Measurements from ENCODE around the gene SIRT7.

SIRT7 gene

DNA sequence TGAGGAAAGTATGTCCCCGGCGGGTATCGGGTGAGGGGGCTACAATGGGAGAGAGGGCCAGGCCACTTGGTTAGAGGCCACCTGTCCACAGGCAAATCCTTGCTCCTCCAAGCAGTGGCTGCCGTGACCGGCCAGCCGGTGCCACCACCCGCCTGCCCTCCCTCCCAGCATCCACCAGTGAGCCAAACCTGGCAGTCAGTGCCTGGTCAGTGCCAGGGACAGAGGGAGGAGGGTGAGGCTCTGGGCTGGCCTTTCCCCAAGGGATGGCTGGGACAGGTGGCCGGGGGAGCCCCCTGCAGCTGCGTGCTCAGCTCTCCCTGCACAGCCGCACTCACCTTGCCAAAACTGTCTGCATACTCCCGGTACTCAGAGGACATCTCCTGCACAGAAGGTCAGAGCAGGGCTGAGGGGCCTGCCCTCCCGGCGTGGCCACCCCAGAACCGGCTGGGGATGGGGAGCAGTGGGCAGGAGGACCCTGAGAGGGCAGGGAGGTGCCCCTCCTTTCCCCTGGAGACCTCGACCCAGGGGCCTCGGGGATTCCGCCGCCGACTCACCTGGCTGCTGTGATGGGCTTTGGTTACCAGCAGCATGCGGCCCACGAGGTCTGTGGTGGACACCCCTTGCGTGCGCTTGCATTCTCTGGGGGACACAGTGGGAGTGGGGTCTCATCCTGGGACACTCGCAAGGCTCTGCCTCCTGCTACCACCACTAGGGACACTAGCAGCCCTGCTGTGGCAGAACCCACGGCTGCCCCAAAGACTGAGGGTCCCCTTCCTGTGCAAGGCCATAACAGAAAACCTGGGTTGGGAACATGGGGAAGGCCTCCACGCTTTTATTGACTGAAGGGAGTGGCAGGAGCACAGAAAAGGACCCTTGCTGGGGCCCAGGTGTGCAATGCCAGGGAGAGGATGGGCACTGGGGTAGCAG is 10.5 kb downstream of the SIRT7 start:
- TF ChIP-seq, protein P1, sequence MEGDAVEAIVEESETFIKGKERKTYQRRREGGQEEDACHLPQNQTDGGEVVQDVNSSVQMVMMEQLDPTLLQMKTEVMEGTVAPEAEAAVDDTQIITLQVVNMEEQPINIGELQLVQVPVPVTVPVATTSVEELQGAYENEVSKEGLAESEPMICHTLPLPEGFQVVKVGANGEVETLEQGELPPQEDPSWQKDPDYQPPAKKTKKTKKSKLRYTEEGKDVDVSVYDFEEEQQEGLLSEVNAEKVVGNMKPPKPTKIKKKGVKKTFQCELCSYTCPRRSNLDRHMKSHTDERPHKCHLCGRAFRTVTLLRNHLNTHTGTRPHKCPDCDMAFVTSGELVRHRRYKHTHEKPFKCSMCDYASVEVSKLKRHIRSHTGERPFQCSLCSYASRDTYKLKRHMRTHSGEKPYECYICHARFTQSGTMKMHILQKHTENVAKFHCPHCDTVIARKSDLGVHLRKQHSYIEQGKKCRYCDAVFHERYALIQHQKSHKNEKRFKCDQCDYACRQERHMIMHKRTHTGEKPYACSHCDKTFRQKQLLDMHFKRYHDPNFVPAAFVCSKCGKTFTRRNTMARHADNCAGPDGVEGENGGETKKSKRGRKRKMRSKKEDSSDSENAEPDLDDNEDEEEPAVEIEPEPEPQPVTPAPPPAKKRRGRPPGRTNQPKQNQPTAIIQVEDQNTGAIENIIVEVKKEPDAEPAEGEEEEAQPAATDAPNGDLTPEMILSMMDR (IDR thresholded peaks at IDR 0.05; ENCODE audit: low read depth, low read length) = no peak; the same call in 1 of the 2 replicates
- DNase-seq (ENCODE audit: extremely low read depth, low read depth) = no peak

DNA sequence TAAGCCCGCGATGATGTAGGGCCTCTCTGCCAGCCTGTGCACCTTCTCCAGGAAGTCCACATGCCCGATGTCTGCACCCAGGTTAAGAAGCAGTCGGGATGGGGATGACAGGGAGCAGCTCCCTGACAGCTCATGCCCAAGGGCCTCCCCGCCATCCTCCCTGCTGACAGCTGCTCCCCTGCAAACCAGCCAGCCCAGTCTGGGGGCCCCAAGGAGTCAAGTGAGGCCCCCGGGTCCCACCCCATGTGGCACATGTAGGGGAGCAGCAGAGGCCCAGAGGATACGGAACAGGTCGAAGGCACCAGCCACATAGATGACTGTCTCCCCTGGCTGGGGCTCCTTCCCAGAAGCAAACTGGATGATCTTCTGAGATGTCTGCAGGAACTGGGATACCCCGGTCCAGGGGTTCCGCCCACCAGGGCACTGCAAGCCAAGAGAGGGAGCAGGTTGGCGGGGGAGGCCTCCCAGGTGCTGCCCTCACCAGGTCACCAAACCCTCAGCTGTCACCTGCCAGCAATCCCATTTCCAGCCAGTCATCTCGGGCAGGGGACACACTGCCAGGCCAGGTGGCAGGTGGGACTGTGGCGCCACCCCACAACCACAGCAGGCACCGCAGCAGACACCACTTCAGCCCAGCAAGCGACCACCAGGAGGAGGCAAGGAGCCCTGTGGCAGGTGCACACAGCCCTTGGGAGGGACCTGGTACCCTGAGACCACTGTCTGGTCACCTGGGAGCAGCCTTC is 11.3 kb downstream of the SIRT7 start:
- no peak for DNase-seq (ENCODE audit: extremely low read depth, low read depth)
- TF ChIP-seq, protein P1 (IDR thresholded peaks at IDR 0.05; ENCODE audit: low read depth, low read length) = no peak

DNA sequence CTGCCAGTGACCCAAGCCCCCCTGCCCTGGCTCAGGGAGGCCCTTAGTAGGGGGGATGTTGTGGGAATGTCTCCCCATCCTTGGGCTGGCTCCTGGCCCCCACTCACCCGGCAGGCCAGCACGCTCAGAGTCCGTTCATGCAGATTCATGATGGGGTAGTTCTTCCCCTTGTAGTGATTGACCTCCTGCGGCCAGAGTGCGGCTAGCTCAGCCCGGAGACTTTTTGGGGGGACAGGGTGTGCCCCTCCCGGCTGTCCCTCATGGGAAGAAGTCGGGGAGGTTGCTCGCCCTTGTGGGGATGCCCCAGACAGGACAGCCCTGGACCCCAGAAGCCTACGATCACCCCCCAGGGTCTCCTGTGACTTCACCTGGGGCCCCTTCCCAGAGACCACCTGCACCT is 12.0 kb downstream of the SIRT7 start:
- no peak for DNase-seq (ENCODE audit: extremely low read depth, low read depth)
- TF ChIP-seq, protein P1 (IDR thresholded peaks at IDR 0.05; ENCODE audit: low read depth, low read length) = no peak

DNA sequence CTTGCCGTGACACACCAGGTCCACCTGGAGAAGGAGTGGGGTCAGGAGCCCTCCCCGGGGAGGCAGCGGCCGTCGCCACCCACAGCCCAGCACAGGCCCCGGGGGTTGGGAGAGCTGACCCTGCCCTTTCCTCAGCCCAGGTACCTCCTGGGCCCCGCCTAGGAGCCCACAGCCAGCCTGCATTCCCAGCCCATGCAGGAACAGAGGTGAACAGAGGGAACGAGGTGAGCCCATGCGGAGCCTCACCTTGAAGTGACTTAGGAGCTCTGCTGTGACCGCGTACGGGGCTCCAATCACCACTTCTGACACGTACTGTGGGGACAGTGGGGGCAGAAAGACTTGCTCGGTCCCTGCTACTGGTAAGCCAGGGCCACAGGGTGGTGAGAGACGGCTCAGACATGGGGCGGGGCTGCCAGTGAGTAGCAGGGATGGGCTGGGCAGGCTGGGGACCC is 12.5 kb downstream of the SIRT7 start:
- TF ChIP-seq, protein P1 (IDR thresholded peaks at IDR 0.05; ENCODE audit: low read depth, low read length) = no peak
- no peak for DNase-seq (ENCODE audit: extremely low read depth, low read depth)

DNA sequence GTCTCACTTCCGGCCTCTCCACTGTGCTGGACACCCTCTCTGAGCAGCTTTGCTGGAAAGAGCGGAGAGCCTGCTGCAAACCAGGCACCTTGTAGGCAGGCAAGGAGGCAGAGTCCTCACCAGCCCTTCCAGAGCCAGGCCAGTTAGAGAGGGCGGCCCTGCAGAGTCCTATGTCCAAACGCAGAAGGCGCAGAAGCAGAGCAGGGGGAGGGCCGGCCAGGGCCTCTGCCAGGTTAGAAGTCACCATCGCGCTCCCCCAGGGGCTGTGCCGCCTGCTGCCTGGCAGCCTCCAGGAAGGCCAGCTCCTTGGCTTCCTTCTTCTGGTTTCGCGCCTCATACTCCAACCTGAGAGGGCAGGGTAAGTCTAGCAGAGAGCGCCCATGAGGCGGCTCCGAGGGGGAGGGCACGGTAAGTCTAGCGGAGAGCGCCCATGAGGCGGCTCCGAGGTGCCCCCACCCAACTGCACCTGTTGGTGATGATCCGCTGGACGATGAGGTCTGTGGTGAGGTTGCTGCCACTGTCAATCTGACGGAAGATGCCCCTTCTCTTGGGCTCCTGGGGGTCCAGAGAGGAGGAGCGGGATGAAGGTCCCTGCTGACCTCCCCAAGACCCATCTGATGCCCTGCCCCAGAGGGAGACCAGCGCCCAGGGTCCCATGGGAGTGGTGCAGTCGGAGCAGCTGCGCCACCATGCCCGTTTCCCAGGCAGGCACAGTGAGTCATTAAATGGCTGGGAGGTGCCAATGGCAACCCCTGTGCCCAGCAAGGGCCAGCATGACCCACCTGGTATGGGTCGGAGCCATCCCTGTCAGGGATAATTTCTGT is 13.2 kb downstream of the SIRT7 start:
- no peak for DNase-seq (ENCODE audit: extremely low read depth, low read depth)
- TF ChIP-seq, protein P1 (IDR thresholded peaks at IDR 0.05; ENCODE audit: low read depth, low read length) = no peak

DNA sequence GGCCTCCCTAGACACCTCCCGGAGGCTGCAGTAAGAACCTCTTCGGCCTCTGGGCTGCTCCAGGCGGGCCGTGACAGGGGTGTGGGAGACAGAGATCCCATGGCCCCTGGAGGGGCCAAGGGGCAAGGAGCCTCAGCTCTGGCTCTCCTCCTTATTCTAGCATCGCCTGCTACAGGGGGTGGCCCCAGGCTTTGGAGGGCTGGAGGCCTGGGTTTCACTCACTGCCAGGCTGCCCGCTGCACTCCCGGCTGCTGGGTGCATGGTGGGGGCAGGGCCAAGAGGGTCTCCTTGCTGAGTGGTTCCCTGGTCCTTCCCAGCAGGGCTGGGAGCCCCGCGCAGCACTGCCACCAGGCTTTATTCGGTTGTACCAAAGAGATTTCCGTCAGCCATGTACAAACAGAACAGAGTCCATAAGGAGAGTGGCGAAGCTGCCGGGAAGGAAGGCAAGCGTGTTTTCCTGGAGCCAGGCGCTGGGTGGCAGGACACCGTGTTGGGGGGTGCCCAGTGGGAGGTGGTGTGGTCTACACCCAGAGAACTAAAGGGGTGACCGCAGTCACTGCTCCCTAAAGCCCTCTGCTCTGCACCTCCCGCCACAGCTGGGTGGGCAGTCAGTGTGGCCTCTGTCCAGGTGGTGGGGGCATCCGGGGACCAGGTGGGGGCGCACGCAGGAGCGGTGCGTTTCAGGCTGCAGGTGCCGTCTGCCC is 13.9 kb downstream of the SIRT7 start:
- TF ChIP-seq, protein P1 (IDR thresholded peaks at IDR 0.05; ENCODE audit: low read depth, low read length) = no peak
- no peak for DNase-seq (ENCODE audit: extremely low read depth, low read depth)

Measured in AG09319 (cell line).